Thyroid gland (tissue), 4 donors: ENCODE results near the gene IKBKG. TPM values are rescaled to one million over a fixed set of nuclear protein-coding genes. Genes with fewer than 3 reads are reported as not detected.
A peak's percentile ranks its signal among the peaks of the same experiment; 100 is the strongest.

Experiments
- DNase-seq, 2 donors: peaks; one replicate each; pipeline ENCODE4 v3.0.0-alpha.2; 2019
- H3K27ac ChIP-seq, 3 donors: fragments of 200-600 bp; sonication (generic); 1 replicate in 2 of 3; 2 replicates in 1 of 3; pipeline ENCODE4 v1.5.1; 2016 to 2019; ENCODE audit warnings: mild to moderate bottlenecking in 1 of 3, moderate library complexity in 1 of 3
- H3K27me3 ChIP-seq: fragments of 200-600 bp; sonication (generic); one replicate; pipeline ENCODE4 v1.5.1; 2019
- H3K36me3 ChIP-seq, 2 donors: fragments of 200-600 bp; sonication (generic); one replicate each; pipeline ENCODE4 v1.5.1; 2016 to 2019
- H3K4me1 ChIP-seq, 2 donors: fragments of 200-600 bp; sonication (generic); one replicate each; pipeline ENCODE4 v1.5.1; 2017 to 2019
- H3K4me3 ChIP-seq, 3 donors: fragments of 200-600 bp; sonication (generic); replicated peaks in 1 of 3; 1 replicate in 2 of 3; 2 replicates in 1 of 3; pipeline ENCODE4 v1.5.1; 2016; ENCODE audit warnings: mild to moderate bottlenecking in 1 of 3
- H3K9me3 ChIP-seq: fragments of 200-600 bp; sonication (generic); one replicate; pipeline ENCODE4 v1.5.1; 2017
- CTCF ChIP-seq, 6 experiments: fragments of 200-600 bp in 3 of 6; fragments of 450-650 bp in 3 of 6; sonication (generic) in 3 of 6; IDR thresholded peaks; one replicate each; pipeline ENCODE4 v1.5.1; 2016 to 2019; ENCODE audit warnings: antibody characterized with exemption in 6 of 6, mild to moderate bottlenecking in 2 of 6, inconsistent platforms in 1 of 6, moderate library complexity in 1 of 6
- POLR2A ChIP-seq, 2 donors: fragments of 450-650 bp; IDR thresholded peaks; one replicate each; pipeline ENCODE4 v1.6.1; 2017; ENCODE audit warnings: antibody characterized with exemption in 2 of 2, mild to moderate bottlenecking in 2 of 2, moderate library complexity in 1 of 2
- WGBS, 2 donors: methylation state at CpG; one replicate each; pipeline ENCODE4 v1.1.5; 2017; 5-methylcytosine and 5-hydroxymethylcytosine counted together
- intact Hi-C: fragments of 100-400 bp; cut with DNase I; formaldehyde crosslinking; loops from one replicate; pipeline ENCODE4 v1.15.1; 2023
- total RNA-seq, 4 donors: library from RNA; depleted of rRNA; stranded (reverse); fragments of >200 nt; gene quantifications; one replicate each; pipeline ENCODE4 v1.2.3, GENCODE V29; 2016

The IKBKG gene
- total RNA-seq, 4 donors from 2014 or later, result 14.4 to 24.3 (median 16.8) TPM

- 64% methylated on average over 2 of the region's 5 CpGs; no CpG with 5 or more reads in 1 of the 2 donors for WGBS, 2 donors
- DNase-seq, result no peak
- no peak for TF ChIP-seq CTCF (IDR thresholded peaks at IDR 0.05)
- no peak for TF ChIP-seq POLR2A (IDR thresholded peaks at IDR 0.05)
- no peaks in the 10 kb centered on the region for H3K36me3 ChIP-seq
- no peaks in the 10 kb centered on the region for H3K9me3 ChIP-seq
- intact Hi-C loops, result no loop called here
- H3K4me1 ChIP-seq, result peaks cover 15 to 53% of the 10 kb centered on the region in 2 donors
- no peaks in the 10 kb centered on the region for H3K27me3 ChIP-seq
- H3K27ac ChIP-seq, result peak overlapping the region; percentile 79 to 94 (median 83)
- H3K4me3 ChIP-seq, result no peak overlapping the region
Observed at GRCh38 chrX:154541589-154541895, 5.9 kb upstream of the IKBKG start.

- Histone ChIP-seq H3K4me1 (peaks cover 15 to 53% of the 10 kb centered on the region in 2 donors), H3K36me3 (no peaks in the 10 kb centered on the region), H3K4me3 (no peak overlapping the region), H3K27ac (peak overlapping the region; percentile 79 to 94 (median 83)), H3K27me3 (no peaks in the 10 kb centered on the region), H3K9me3 (no peaks in the 10 kb centered on the region)
- 64 to 86% methylated on average over 2 to 8 of the region's 12 CpGs for WGBS, 2 donors
- intact Hi-C loops, result no loop called here
- DNase-seq, result peak; percentile 87 to 88
- TF ChIP-seq POLR2A (IDR thresholded peaks at IDR 0.05) (no peak), CTCF (IDR thresholded peaks at IDR 0.05) (no peak)
Observed at GRCh38 chrX:154541896-154542722, 5.3 kb upstream of the IKBKG start.

GRCh38 chrX:154542723-154543424 is 4.5 kb upstream of the IKBKG start:
- no peaks in the 10 kb centered on the region for H3K36me3 ChIP-seq
- peak; percentile 87 for DNase-seq
- H3K27me3 ChIP-seq, result no peaks in the 10 kb centered on the region
- WGBS, 2 donors, result 46 to 49% methylated on average over 4 to 9 of the region's 20 CpGs
- intact Hi-C loops, result no loop called here
- H3K9me3 ChIP-seq, result no peaks in the 10 kb centered on the region
- peaks cover 15 to 53% of the 10 kb centered on the region in 2 donors for H3K4me1 ChIP-seq
- TF ChIP-seq POLR2A (IDR thresholded peaks at IDR 0.05) (peak in 1 of 2 donors; percentile 54), CTCF (IDR thresholded peaks at IDR 0.05) (no peak)
- no peak overlapping the region for H3K4me3 ChIP-seq
- peak overlapping the region; percentile 79 to 94 (median 83) for H3K27ac ChIP-seq

GRCh38 chrX:154545673-154546274 is 1.6 kb upstream of the IKBKG start:
- Histone ChIP-seq H3K9me3 (no peaks in the 10 kb centered on the region), H3K4me3 (peak overlapping the region in 1 of 3 donors; percentile 49), H3K4me1 (peaks cover 17 to 45% of the 10 kb centered on the region in 2 donors), H3K27ac (peak overlapping the region in 1 of 3 donors; percentile 41), H3K27me3 (no peaks in the 10 kb centered on the region), H3K36me3 (no peaks in the 10 kb centered on the region)
- TF ChIP-seq CTCF (IDR thresholded peaks at IDR 0.05), result no peak
- TF ChIP-seq POLR2A (IDR thresholded peaks at IDR 0.05), result no peak
- WGBS, 2 donors, result 65 to 82% methylated on average over 9 of the region's 17 CpGs
- intact Hi-C loops, result no loop called here
- DNase-seq, result peak; percentile 5 to 11
